Breast epithelium (tissue), 3 donors: ENCODE data around the gene UTP25.

Source experiments
- POLR2A ChIP-seq: fragments of 450-650 bp; IDR thresholded peaks from one replicate; pipeline ENCODE4 v1.6.1; 2016; ENCODE audit warnings: antibody characterized with exemption, mild to moderate bottlenecking, moderate library complexity
- TF ChIP-seq, protein P1 (sequence below), 3 donors: fragments of 450-650 bp; IDR thresholded peaks; one replicate each; pipeline ENCODE4 v1.5.1; 2016 to 2017; ENCODE audit warnings: antibody characterized with exemption in 3 of 3, mild to moderate bottlenecking in 3 of 3, moderate library complexity in 3 of 3

DNA sequence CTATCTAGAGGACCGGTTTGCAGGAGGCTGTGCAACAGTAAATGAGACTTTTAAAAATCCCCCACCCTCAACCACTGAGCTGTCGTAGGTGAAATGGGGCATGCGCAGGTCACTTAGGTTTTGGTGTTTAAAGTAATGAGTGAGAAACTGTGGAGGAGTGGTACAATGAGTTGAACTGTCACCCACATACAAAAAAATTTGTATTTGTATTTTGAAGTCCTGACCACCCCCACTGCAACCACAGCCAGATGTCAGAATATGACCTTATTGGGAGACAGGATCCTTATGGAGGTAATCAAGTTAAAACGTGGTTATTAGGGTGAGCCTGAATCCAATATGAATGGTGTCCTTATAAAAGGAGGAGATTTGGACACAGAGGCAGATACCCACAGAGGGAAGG, 20.3 kb upstream of the UTP25 start:
- TF ChIP-seq, protein P1, sequence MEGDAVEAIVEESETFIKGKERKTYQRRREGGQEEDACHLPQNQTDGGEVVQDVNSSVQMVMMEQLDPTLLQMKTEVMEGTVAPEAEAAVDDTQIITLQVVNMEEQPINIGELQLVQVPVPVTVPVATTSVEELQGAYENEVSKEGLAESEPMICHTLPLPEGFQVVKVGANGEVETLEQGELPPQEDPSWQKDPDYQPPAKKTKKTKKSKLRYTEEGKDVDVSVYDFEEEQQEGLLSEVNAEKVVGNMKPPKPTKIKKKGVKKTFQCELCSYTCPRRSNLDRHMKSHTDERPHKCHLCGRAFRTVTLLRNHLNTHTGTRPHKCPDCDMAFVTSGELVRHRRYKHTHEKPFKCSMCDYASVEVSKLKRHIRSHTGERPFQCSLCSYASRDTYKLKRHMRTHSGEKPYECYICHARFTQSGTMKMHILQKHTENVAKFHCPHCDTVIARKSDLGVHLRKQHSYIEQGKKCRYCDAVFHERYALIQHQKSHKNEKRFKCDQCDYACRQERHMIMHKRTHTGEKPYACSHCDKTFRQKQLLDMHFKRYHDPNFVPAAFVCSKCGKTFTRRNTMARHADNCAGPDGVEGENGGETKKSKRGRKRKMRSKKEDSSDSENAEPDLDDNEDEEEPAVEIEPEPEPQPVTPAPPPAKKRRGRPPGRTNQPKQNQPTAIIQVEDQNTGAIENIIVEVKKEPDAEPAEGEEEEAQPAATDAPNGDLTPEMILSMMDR (IDR thresholded peaks at IDR 0.05) = no peak
- TF ChIP-seq POLR2A = no peak
